ENCODE measurements around the gene RAB6A. TPM values are rescaled to one million over a fixed set of nuclear protein-coding genes. Genes with fewer than 3 reads are reported as not detected.

The RAB6A gene
- total RNA-seq, 4 donors from 2014 or later, result 95.5 to 124 (median 110) TPM

- Histone ChIP-seq H3K36me3 (no peaks in the 10 kb centered on the region), H3K4me3 (no peak overlapping the region), H3K9me3 (no peaks in the 10 kb centered on the region), H3K27ac (no peak overlapping the region), H3K27me3 (no peaks in the 10 kb centered on the region), H3K4me1 (peaks cover 7 to 12% of the 10 kb centered on the region in 2 donors)
- in situ Hi-C loops (cut with MboI; ENCODE audit: low sequenced_read_pairs in 4 of 4) (no loop called here), intact Hi-C loops (cut with DNase I; ENCODE audit: low total_unique reads) (no loop called here)
- DNase-seq (no peak), ATAC-seq (no peak)
- TF ChIP-seq POLR2A (IDR thresholded peaks at IDR 0.05) (no peak), CTCF (IDR thresholded peaks at IDR 0.05 in 4 of 5, conservative IDR thresholded peaks at IDR 0.05 in 1 of 5) (no peak)
Observed at GRCh38 chr11:73801136-73801535, 40.3 kb upstream of the RAB6A start.

- DNase-seq (no peak), ATAC-seq (no peak)
- Histone ChIP-seq H3K4me1 (peaks cover 7 to 12% of the 10 kb centered on the region in 2 donors), H3K27ac (no peak overlapping the region), H3K9me3 (no peaks in the 10 kb centered on the region), H3K36me3 (no peaks in the 10 kb centered on the region), H3K27me3 (no peaks in the 10 kb centered on the region), H3K4me3 (no peak overlapping the region)
- in situ Hi-C loops (cut with MboI; ENCODE audit: low sequenced_read_pairs in 4 of 4), result no loop called here
- TF ChIP-seq CTCF (IDR thresholded peaks at IDR 0.05 in 4 of 5, conservative IDR thresholded peaks at IDR 0.05 in 1 of 5), result no peak
- no peak for TF ChIP-seq POLR2A (IDR thresholded peaks at IDR 0.05)
- intact Hi-C loops (cut with DNase I; ENCODE audit: low total_unique reads), result no loop called here
Observed at GRCh38 chr11:73800276-73800806, 39.5 kb upstream of the RAB6A start.

- Histone ChIP-seq H3K9me3 (no peaks in the 10 kb centered on the region), H3K4me3 (no peak overlapping the region), H3K4me1 (peaks cover 7 to 12% of the 10 kb centered on the region in 2 donors), H3K27ac (peak overlapping the region in 2 of 4 donors; percentile 47 to 58), H3K36me3 (no peaks in the 10 kb centered on the region), H3K27me3 (no peaks in the 10 kb centered on the region)
- TF ChIP-seq POLR2A (IDR thresholded peaks at IDR 0.05), result no peak
- TF ChIP-seq CTCF (IDR thresholded peaks at IDR 0.05 in 4 of 5, conservative IDR thresholded peaks at IDR 0.05 in 1 of 5), result no peak
- DNase-seq (peak; percentile 65 to 88), ATAC-seq (peak; percentile 92 to 99)
- intact Hi-C loops (cut with DNase I; ENCODE audit: low total_unique reads), result no loop called here
- in situ Hi-C loops (cut with MboI; ENCODE audit: low sequenced_read_pairs in 4 of 4), result no loop called here
Observed at GRCh38 chr11:73797457-73797856, 36.6 kb upstream of the RAB6A start.

GRCh38 chr11:73795925-73796632, 35.2 kb upstream of the RAB6A start:
- Histone ChIP-seq H3K36me3 (peaks cover 0 to 4% of the 10 kb centered on the region in 2 donors), H3K4me3 (no peak overlapping the region), H3K9me3 (no peaks in the 10 kb centered on the region), H3K27me3 (no peaks in the 10 kb centered on the region), H3K4me1 (peaks cover 7 to 12% of the 10 kb centered on the region in 2 donors), H3K27ac (no peak overlapping the region)
- intact Hi-C loops (cut with DNase I; ENCODE audit: low total_unique reads), result no loop called here
- TF ChIP-seq POLR2A (IDR thresholded peaks at IDR 0.05), result no peak
- TF ChIP-seq CTCF (IDR thresholded peaks at IDR 0.05 in 4 of 5, conservative IDR thresholded peaks at IDR 0.05 in 1 of 5), result no peak
- DNase-seq, result no peak
- no peak for ATAC-seq
- in situ Hi-C loops (cut with MboI; ENCODE audit: low sequenced_read_pairs in 4 of 4), result no loop called here
